Hematopoietic multipotent progenitor cell treated with erythropoietin and hydrocortisone succinate and interleukin-3 and kit ligand, for 15 days (in vitro differentiated cells): ENCODE measurements around the gene ACAP3.
"Not testable (repeated sequence)": the region's sequence is repeated elsewhere in the genome, so short reads cannot be mapped to it uniquely, and the experiment has no call there.

ENCODE experiments used
- DNase-seq: peaks from one replicate; pipeline ENCODE4 v3.0.0-alpha.2; 2015; ENCODE audit warnings: low spot score

Gene ACAP3

DNA sequence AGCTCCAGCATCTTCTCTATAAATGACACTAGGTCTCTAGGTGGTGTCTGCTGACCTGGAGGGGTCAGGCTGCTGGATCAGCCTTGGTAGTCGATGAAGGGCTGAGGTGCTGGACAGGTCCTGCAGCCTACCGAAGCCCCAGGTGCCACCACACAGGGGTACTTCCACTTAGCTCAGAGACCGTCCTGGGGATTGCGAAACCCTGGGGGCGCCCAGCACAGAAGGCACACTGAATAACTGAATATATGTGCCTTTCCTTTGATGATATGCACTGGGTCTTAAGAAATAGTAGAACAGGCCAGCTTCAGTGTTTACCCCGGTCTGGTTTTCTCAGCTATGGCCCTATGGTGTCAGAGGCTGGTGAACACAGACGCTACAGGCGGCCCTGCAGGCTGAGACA lies 45.0 kb downstream of the ACAP3 start:
- no peak for DNase-seq

DNA sequence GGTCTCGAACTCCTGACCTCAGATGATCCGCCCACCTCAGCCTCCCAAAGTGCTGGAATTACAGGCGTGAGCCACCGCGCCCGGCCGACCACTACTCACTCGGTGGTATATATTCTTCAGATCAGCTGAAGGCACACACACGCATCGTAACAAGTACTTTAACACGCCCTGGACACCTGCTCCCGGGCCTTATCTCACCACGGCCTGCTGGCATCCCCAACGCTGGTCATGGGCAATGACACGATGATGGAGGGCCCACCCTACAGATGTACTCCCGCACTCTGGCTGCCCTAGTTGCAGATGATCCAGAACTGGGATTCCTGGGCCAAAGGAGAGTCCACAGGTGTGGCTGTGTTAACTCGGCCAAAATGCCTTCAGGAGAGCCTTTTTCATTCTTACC lies 45.7 kb downstream of the ACAP3 start:
- peak; percentile 67 for DNase-seq

DNA sequence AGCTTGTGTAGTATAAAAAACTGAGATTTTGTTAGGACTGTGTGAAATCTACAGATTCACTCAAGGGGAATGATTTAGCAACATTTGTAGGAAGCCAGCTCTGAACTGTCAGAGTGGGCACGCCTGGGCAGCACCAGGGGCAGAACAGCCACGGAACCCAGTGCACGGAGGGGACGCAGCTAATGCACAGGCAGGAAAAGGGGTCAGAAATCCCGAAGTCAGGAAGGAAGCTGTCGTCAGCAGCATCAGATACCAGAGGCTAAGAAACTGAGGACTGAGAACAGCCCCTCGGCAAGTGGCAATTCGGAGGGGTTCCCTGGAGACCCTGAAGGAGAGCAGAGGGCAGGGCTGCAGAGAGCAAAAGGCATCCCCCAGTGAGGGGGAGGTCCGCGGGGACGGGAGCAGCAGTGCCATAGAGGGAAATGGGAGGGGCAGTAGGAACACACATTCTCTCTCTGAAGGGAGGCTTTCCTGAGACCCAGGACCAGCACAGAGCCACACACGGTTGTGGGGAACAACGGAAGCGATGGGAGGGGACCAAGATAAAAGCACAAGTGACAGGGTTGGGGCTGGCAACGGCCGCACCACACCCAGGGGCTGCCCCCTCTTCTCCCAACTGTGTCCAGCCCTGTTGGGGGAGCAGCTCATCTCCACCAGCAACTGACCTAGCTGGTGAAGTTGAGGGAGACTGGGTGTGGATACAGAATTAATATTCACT lies 46.7 kb downstream of the ACAP3 start:
- no peak for DNase-seq

DNA sequence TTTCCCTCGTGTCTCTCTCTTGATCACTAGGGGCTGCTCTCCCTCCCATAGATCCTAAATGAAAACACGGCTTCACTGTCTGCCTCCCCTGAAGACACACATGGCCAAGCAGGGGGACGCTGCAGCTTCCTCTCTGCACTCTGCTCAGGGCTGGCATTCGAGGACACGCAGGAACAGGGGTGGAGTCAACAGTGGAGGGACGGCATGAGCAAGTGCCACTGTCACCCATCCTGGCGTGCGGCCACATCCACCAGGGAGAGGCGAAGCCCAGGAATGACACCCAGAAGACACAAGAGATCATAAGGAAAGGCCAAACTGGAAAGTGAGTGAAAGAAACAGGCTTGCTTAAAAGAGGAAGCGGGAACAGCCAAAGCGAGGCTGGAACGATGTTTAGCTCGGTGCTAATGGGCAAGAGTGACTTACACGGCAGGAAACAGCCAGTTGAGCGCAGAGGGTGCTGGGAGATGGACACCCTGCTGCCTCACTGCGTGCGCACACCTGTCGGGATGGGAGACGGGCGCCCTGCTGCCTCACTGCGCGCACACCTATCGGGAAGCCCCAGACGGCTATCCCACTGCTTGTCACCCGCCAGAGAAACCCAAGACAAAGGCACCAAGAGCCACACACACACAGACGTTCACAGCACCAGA lies 47.7 kb downstream of the ACAP3 start:
- peak; percentile 36 for DNase-seq

DNA sequence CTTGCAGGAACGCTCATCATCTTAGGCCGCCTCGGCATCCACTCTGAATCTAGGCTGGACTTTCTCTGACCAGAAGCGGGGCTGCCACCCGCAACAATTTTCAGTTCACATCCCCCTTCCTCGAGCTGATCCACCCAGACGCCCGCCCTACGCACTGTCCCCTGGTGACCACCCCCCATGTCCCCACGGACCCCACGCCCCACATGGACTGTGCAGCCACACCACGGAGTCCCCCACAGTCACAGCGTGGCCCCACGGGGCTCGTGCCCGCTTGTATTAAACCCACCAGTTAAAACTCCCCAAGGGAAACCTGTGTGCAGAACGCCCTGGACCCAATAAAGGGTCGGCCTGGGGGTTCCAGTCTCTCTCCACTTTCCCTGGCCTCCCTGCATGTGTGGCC lies 48.2 kb downstream of the ACAP3 start:
- no peak for DNase-seq

DNA sequence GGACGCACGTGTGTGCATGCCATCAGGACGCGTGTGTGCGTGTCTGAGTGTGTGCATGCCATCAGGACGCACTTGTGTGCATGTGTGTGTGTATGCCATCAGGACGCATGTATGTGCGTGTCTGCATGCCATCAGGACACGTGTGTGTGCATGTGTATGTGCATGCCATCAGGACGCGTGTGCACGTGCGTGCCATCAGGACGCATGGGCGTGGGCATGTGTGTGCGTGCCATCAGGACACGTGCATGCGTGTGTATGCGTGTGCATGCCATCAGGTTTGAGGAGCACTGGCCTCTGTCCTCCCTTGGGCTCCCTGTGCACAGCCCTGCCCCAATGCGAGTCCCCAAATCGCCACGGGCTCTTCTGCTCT lies 48.6 kb downstream of the ACAP3 start:
- DNase-seq: no peak

DNA sequence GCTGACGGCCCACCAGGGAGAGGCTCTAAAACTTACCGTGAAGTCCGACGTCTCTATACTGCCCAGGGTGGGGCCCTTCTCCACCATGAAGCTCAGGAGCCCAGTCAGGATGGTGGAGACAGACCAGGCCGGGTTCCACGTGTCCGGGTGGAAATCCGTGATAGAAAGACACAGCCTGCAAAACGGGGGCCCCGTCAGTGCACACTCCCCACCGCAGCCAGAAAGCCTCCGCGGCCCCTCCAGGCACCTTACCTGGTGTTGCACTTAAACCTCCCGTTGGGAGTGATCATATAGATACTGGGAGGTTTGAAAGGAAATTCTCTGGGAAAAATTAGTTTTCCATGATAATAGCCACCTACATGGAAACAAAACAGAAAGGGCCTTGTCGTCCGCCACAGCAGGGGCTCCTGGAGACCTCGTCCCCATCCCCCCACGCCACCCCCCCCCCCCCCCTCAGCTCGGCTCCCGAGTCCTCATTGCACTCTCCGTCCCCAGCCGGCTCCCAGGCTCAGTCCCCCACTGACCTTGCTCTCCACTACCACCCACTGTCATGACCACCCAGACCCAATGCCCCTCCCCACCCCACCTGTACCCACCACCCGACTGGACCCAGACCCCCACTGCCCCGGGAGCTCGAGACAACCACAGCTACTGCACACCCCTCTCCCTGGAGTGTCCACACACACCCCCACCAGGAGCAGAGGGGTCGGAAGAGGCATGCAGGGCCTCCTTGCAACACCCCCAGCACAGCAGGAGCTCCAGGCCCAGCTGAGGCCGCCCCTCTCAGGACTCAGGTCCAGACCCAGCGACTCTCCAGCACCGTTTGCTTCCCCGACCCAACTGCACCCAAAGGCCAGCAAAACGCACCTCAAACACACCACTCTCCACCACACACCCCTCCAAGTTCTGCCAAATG lies 50.5 kb downstream of the ACAP3 start:
- no peak for DNase-seq

DNA sequence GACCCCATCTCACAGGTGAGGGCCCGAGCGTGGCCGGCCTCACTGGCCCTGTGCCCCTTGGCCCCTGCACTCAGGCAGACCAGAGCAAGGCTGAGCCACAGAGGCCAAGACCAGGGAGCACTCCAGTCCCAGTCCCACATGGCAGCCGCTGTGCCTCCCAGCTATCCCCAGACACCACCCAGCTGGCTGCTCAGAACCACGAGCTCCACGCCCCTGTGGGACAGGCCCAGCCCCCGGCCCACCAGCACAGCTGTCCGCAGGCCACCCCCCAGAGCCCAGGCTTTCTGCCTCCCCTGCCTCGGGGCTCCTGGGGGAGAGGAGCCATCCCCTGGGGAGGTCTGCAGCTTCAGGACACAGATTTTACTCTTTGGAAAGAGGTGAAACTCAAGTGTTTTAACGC lies 52.1 kb downstream of the ACAP3 start:
- DNase-seq: no peak

DNA sequence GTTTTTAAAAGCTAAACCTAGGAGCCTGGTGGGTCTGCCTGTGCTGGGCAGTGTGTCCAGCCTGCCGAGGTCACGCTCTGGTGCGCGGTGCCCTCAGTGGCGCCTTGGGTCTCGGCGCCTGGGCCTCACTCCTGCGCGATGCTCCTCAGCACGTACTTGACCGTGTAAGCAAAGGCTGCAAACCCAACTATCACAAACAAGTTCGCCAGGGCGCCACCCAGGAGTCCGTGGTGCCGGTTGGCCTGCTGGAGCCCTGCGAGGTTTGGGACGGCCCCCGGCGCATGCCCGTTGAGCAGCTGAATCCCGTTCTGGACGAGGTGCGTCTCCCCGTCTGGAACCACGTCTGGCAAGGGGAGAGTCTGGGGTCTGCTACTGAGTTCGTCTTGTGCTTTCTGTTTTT lies 52.7 kb downstream of the ACAP3 start:
- no peak for DNase-seq

DNA sequence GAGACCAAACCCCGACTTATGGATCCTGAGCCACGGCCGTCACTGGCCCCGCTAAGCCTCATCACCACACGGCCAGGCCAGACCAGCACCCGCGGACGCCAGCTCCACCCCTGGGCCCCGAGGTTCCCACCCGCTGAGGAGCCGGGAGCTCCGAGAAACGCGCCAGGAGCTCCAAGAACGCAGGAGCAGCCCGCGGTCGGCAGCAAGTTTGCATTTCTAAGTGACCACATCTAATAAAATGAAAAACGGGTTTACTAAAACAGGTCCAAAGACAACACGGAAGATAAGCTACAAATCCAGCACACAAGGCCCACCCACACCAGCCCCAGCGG lies 53.1 kb downstream of the ACAP3 start:
- DNase-seq: no peak

DNA sequence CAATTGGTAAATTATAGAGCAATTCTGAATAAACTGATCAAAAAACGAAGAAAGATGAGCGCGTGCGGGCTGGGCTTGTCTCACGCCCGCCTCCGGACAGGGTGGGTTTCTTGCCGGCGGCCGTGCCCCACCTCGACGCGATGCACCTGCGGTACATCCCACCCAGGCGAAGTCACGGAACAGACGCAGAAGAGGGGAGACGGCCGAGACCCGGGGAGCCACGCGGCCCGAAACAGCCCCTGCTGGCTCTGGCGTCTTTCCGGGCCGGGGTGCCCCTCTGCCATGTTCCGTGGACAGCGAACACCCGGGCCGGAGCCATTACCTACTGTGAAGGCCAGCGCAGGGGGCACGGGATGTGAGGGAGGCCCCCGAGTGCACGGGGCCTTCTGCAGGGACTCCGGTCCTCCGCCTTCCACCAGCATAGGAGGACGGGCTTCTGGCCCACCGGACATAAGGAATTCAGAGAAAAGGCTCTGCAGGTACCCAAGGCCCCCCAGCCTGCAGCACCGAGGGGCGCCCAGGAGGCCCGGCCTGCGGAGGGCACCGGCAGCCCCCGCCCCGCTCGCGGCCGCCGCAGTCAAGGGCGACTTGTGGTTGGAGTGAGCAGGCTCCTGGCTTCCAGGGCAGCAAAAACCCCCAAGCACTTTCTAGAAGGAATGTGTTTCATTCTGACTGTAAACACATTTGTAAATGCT lies 53.6 kb downstream of the ACAP3 start:
- no peak for DNase-seq

DNA sequence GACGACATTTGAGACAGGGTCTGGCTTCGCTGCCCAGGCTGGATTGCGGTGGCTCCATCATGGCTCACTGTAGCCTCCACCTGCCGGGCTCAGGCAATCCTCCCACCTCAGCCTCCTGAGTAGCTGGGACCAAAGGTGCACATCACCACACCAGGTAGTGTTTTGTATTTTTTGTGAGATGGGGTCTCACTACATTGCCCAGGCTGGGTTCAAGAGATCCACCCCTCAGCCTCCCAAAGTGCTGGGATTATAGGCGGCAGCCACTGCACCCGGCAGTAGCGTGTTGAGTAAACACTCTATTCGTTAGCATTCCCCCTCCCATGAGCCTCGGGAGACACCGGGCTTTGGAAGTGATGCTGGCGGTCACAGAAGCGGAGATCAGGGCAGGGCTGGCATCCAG lies 54.4 kb downstream of the ACAP3 start:
- DNase-seq: no peak

DNA sequence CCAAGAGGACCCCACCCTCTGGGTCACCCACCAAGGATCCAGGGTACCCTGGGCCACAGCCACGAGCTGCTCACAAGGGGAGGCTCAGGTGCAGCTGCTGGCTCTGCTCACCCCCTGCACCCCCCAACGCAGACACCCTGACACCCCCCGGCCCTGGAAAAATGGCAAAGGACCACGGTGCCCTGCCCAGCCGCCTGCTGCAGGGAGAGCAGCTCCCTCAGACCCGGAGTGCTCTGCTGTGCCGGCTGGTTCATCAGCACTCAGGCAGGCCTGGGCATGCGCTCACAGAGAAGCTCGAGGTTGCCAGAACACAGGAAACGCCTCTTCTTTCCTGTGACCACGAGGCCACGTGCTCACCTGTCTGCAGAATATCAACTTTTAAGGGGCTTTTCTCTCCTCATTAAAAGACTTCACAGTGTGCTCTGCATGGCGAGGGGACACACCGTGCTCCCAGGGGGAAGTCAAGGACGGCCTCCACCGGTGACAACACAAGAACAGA lies 56.9 kb downstream of the ACAP3 start:
- no peak for DNase-seq

DNA sequence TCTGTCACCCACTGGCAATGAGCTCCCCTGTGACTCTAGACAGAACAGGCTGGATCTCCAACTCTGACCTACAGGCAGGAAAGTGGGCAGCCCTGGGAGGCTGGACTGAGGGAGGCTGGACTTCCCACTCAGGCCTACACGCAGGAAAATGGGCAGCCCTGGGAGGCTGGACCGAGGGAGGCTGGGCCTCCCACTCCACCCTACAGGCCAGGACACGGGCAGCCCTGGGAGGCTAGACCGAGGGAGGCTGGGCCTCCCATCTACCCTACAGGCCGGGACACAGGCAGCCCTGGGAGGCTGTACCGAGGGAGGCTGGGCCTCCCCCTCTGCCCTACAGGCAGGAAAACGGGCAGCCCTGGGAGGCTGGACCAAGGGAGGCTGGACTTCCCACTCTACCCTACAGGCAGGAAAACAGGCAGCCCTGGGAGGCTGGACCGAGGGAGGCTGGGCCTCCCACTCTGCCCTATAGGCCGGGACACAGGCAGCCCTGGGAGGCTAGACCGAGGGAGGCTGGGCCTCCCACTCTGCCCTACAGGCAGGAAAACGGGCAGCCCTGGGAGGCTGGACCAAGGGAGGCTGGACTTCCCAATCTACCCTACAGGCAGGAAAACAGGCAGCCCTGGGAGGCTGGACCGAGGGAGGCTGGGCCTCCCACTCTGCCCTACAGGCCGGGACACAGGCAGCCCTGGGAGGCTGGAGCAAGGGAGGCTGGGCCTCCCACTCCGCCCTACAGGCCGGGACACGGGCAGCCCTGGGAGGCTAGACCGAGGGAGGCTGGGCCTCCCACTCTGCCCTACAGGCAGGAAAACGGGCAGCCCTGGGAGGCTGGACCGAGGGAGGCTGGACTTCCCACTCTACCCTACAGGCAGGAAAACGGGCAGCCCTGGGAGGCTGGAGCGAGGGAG lies 59.5 kb downstream of the ACAP3 start:
- DNase-seq: not testable (repeated sequence)

DNA sequence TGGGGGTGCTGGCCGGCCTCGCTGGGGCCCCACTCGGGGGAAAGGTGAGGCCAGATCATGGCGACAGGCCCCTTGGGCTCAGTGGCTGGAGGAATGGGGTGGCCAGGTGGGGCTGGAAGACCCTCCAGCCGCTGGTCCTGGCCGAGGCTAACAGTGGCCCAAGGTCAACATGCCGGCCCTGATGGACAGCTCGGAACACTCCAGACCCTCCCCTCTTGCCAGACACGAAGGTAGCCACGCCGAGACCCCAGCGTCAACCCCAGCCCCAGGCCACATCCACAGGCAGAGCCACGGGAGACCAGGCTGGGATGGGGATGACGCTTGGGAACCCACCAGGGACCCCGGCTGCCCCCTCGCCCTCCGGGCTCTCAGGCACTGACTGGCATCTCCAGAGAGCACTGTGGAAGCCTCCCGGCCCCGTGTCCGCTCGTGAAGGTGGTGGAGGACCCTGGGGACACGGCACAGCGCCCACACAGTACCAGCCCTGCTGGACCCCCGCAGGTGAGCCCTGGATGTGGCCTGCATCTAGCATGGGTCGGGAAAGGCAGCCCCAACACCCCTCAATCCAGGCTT lies 60.3 kb downstream of the ACAP3 start:
- DNase-seq: no peak

DNA sequence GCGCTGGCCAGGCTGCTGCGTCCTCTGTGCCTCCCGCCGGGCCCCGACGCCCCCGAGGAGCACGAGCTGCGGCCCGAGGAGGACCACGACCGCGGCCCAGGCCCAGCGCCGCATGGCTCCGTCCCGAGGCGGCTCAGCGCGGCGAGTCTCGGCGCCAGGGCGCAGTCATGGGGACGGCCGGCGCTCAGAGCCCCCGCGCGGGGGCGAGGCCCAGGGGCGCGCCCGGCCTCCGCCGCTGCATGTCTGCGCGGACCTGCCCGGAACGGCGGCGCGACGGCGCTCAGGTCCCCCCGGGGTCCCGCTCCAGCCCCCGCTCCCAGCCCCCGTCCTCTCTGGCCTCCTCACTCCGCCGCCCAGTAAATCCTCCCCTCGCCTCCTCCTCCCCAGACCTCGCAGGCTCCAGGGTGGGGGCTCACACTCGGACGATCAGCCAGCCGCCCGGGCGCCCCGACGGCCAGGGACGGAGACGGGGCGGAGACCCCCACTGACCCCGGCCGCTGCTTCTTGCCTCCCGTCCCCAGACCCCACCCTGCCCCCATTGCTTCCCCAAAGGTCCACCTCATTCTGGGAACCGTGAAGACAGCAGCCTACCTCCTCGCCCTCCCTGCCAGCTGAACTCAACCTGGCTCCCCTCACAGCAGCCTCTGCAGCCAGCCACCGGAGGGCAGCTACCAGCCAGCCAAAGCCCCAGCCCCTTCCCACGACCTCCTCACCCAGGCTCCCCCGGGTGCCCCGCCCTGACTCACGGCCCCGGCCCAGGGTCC lies 61.0 kb downstream of the ACAP3 start, which contains the start of gene C1QTNF12:
TSS of gene C1QTNF12 (minus strand) at position 146 of the 764 bp plus-strand sequence. CDS start at position 114, 32 bp downstream.
- no peak for DNase-seq

DNA sequence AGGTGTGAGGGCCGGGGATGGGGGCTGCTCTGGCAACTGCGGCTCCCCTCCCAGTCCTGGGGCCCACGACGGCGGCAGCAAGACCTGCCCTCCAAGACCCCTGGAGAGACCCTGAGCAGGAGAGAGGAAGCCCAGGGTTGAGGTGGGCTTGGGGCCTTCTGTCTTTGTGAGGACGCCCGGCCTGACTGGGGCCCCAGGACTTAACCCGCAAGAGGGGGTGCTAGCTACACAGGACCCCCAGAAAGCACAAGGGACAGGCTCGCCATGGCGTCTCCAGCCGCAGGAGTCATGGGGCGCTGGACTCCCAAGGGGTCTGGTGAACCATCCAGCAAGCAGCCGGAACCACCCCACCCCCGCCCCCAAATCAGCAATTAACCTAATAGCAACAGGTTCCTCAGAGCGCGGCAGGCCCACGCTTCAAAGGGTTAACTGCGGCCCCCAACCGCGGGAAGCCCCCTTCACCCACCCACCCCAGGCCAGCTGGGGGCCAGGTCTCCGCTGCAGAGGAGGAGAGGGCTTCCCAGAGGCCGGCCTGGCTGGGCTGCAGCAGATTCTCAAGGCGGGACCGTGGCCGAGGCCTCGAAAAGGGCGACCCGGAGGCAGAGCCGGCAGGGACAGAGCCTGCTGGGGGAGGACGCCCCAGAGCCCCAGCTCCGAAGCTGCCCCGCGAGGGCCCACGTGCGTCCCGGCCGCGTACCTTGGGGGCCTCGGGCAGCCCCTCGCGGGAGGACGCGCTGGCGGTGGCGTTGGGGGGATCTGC lies 61.7 kb downstream of the ACAP3 start:
- DNase-seq: no peak

DNA sequence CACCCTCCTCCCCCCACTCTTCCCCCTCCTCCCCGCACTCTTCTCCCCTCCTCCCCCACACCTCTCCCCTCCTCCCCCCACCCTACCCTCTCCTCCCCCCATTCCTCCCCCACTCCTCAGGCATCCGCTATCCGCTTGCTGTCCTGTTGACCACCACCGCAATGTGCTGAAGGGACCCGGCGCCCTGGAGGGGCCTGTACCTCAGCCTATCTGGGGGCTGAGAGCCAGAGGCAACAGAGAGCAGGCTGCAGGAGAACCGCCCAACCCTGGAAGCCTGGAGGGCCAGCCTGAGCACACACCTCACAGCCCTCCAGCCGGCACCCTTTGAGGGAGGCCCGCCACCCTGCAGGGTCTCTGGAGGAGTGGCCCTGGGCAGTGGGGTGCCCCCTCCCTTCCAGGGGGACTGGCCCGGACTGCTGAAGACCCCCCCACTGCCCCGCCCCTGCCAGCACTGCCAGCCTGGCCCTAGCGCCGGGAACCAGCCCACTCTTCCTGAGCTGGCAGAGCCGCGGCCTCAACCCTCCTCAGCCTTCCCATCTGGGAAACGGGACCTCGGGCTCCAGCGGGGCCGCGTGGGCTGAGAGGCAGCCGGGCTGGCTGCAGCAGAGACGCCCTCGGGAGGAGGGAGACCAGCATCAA lies 62.4 kb downstream of the ACAP3 start:
- no peak for DNase-seq
